ENCODE data around the gene GALNT2. TPM values are rescaled to one million over a fixed set of nuclear protein-coding genes. Genes with fewer than 3 reads are reported as not detected.

GALNT2 gene
- total RNA-seq, 1 experiment from 2014 or later = 152 TPM

DNA sequence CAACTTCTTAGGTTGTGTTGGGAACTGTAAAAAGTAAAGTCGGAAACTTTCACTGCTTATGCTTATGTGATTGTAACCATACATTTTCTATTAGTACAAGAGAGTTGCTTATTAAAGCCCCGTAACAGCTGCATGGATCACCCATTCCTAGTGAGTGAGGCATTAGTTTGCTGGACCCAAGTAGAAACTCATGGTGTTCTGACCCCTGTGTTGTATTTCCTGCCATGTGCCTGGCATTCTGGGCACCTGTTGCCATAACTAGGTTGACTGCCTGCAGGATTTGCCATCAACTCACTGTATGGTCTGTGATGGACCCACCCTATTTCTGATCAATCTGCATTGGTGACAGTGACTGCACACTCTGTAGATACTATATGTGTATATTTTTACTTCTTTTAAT lies 186.1 kb downstream of the GALNT2 start:
- intact Hi-C loops (cut with micrococcal nuclease; ENCODE audit: unreplicated experiment) = no loop called here
- no peaks in the 10 kb centered on the region for H3K36me3 ChIP-seq (ENCODE audit: control insufficient read depth, insufficient read depth, low read length)

GRCh38 chr1:230254265-230254664 lies 187.2 kb downstream of the GALNT2 start:
- Histone ChIP-seq H3K4me3 (ENCODE audit: low read depth in 2 of 2, low read length in 2 of 2) (no peak overlapping the region), H3K9me3 (ENCODE audit: control insufficient read depth, insufficient read depth, low read depth, low read length) (no peaks in the 10 kb centered on the region), H3K36me3 (ENCODE audit: control insufficient read depth, insufficient read depth, low read length) (no peaks in the 10 kb centered on the region; the same call in 1 of the 2 replicates), H3K4me1 (ENCODE audit: control insufficient read depth, insufficient read depth, low read length) (no peaks in the 10 kb centered on the region), H3K27ac (ENCODE audit: low read length) (no peak overlapping the region), H3K27me3 (ENCODE audit: control insufficient read depth, insufficient read depth, low read length) (no peaks in the 10 kb centered on the region)
- ChIA-PET POLR2A (no interaction called here), CTCF (no interaction called here)
- TF ChIP-seq SIN3A (IDR thresholded peaks at IDR 0.05; ENCODE audit: borderline replicate concordance, insufficient read depth, low read depth, low read length) = no peak
- no peak for TF ChIP-seq TCF7L2 (IDR thresholded peaks at IDR 0.05; ENCODE audit: low read depth, low read length)
- TF ChIP-seq, protein P1, sequence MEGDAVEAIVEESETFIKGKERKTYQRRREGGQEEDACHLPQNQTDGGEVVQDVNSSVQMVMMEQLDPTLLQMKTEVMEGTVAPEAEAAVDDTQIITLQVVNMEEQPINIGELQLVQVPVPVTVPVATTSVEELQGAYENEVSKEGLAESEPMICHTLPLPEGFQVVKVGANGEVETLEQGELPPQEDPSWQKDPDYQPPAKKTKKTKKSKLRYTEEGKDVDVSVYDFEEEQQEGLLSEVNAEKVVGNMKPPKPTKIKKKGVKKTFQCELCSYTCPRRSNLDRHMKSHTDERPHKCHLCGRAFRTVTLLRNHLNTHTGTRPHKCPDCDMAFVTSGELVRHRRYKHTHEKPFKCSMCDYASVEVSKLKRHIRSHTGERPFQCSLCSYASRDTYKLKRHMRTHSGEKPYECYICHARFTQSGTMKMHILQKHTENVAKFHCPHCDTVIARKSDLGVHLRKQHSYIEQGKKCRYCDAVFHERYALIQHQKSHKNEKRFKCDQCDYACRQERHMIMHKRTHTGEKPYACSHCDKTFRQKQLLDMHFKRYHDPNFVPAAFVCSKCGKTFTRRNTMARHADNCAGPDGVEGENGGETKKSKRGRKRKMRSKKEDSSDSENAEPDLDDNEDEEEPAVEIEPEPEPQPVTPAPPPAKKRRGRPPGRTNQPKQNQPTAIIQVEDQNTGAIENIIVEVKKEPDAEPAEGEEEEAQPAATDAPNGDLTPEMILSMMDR (IDR thresholded peaks at IDR 0.05) = no peak
- TF ChIP-seq, protein P2, sequence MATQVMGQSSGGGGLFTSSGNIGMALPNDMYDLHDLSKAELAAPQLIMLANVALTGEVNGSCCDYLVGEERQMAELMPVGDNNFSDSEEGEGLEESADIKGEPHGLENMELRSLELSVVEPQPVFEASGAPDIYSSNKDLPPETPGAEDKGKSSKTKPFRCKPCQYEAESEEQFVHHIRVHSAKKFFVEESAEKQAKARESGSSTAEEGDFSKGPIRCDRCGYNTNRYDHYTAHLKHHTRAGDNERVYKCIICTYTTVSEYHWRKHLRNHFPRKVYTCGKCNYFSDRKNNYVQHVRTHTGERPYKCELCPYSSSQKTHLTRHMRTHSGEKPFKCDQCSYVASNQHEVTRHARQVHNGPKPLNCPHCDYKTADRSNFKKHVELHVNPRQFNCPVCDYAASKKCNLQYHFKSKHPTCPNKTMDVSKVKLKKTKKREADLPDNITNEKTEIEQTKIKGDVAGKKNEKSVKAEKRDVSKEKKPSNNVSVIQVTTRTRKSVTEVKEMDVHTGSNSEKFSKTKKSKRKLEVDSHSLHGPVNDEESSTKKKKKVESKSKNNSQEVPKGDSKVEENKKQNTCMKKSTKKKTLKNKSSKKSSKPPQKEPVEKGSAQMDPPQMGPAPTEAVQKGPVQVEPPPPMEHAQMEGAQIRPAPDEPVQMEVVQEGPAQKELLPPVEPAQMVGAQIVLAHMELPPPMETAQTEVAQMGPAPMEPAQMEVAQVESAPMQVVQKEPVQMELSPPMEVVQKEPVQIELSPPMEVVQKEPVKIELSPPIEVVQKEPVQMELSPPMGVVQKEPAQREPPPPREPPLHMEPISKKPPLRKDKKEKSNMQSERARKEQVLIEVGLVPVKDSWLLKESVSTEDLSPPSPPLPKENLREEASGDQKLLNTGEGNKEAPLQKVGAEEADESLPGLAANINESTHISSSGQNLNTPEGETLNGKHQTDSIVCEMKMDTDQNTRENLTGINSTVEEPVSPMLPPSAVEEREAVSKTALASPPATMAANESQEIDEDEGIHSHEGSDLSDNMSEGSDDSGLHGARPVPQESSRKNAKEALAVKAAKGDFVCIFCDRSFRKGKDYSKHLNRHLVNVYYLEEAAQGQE (IDR thresholded peaks at IDR 0.05; ENCODE audit: insufficient read depth in 1 of 2, low read depth in 2 of 2, low read length in 1 of 2) = no peak
- TF ChIP-seq POLR2AphosphoS5 (IDR thresholded peaks at IDR 0.05; ENCODE audit: low read depth, low read length) = no peak
- no TSS peak for BruUV-seq (replicated peaks)
- DNase-seq (ENCODE audit: low read depth, low spot score) (no peak), ATAC-seq (no peak)
- in situ Hi-C loops (cut with HindIII; ENCODE audit: low pct_unique_long_range_greater_than_20kb, low sequenced_read_pairs) = no loop called here
- intact Hi-C loops (cut with micrococcal nuclease; ENCODE audit: unreplicated experiment) = no loop called here

More for the DNA sequence above, 186.1 kb downstream of the GALNT2 start:
- CTCF ChIA-PET = no interaction called here
- no peak for TF ChIP-seq TCF7L2 (IDR thresholded peaks at IDR 0.05; ENCODE audit: low read depth, low read length)
- TF ChIP-seq SIN3A (IDR thresholded peaks at IDR 0.05; ENCODE audit: borderline replicate concordance, insufficient read depth, low read depth, low read length) = no peak
- TF ChIP-seq, protein P2 (IDR thresholded peaks at IDR 0.05; ENCODE audit: insufficient read depth in 1 of 2, low read depth in 2 of 2, low read length in 1 of 2) = no peak
- TF ChIP-seq, protein P1 (IDR thresholded peaks at IDR 0.05) = no peak
- TF ChIP-seq POLR2AphosphoS5 (IDR thresholded peaks at IDR 0.05; ENCODE audit: low read depth, low read length) = no peak
- no peak for DNase-seq (ENCODE audit: low read depth, low spot score)
- Histone ChIP-seq H3K4me3 (ENCODE audit: low read depth in 2 of 2, low read length in 2 of 2) (no peak overlapping the region), H3K27me3 (ENCODE audit: control insufficient read depth, insufficient read depth, low read length) (no peaks in the 10 kb centered on the region), H3K4me1 (ENCODE audit: control insufficient read depth, insufficient read depth, low read length) (no peaks in the 10 kb centered on the region), H3K27ac (ENCODE audit: low read length) (no peak overlapping the region), H3K9me3 (ENCODE audit: control insufficient read depth, insufficient read depth, low read depth, low read length) (no peaks in the 10 kb centered on the region)
- POLR2A ChIA-PET = no interaction called here
- in situ Hi-C loops (cut with HindIII; ENCODE audit: low pct_unique_long_range_greater_than_20kb, low sequenced_read_pairs) = no loop called here
- no TSS peak for BruUV-seq (replicated peaks)
- ATAC-seq = no peak
